GM23248 (cell line): ENCODE measurements around the gene ASH1L. TPM values are rescaled to one million over a fixed set of nuclear protein-coding genes. Genes with fewer than 3 reads are reported as not detected.

Experiments used
- DNase-seq: peaks from one replicate; pipeline ENCODE4 v3.0.0-alpha.2; 2015
- H2AFZ ChIP-seq: fragments of 200-600 bp; sonication (generic); 2 replicates; pipeline ENCODE4 v1.6.1; 2016; ENCODE audit warnings: antibody characterized with exemption
- H3F3A ChIP-seq: fragments of 200-600 bp; sonication (generic); 2 replicates; pipeline ENCODE4 v1.6.1; 2016; ENCODE audit warnings: mild to moderate bottlenecking, antibody characterized with exemption, mixed run types; ENCODE audit not compliant: insufficient read depth
- H3K27ac ChIP-seq: fragments of 200-600 bp; sonication (generic); 2 replicates; pipeline ENCODE4 v1.5.1; 2016; ENCODE audit warnings: mild to moderate bottlenecking
- H3K27me3 ChIP-seq: fragments of 200-600 bp; sonication (generic); replicated peaks from 2 replicates; pipeline ENCODE4 v1.6.1; 2016; ENCODE audit warnings: mild to moderate bottlenecking; ENCODE audit not compliant: insufficient read depth
- H3K36me3 ChIP-seq: fragments of 200-600 bp; sonication (generic); 2 replicates; pipeline ENCODE4 v1.6.1; 2016; ENCODE audit warnings: low read depth, mild to moderate bottlenecking
- H3K4me1 ChIP-seq: fragments of 200-600 bp; sonication (generic); 2 replicates; pipeline ENCODE4 v1.6.1; 2016; ENCODE audit warnings: mild to moderate bottlenecking; ENCODE audit not compliant: insufficient read depth
- H3K4me2 ChIP-seq: fragments of 200-600 bp; sonication (generic); one replicate; pipeline ENCODE4 v1.6.1; 2016; ENCODE audit warnings: mild to moderate bottlenecking; ENCODE audit not compliant: unreplicated experiment
- H3K4me3 ChIP-seq: fragments of 200-600 bp; sonication (generic); 2 replicates; pipeline ENCODE4 v1.5.1; 2016; ENCODE audit warnings: mild to moderate bottlenecking
- H3K79me2 ChIP-seq: fragments of 200-600 bp; sonication (generic); 2 replicates; pipeline ENCODE4 v1.6.1; 2016; ENCODE audit warnings: mild to moderate bottlenecking; ENCODE audit not compliant: insufficient read depth
- H3K9ac ChIP-seq: fragments of 200-600 bp; sonication (generic); 2 replicates; pipeline ENCODE4 v1.6.1; 2016; ENCODE audit warnings: mild to moderate bottlenecking
- H3K9me2 ChIP-seq: fragments of 200-600 bp; sonication (generic); 2 replicates; pipeline ENCODE4 v1.6.1; 2016; ENCODE audit warnings: mixed run types, mild to moderate bottlenecking, moderate library complexity; ENCODE audit not compliant: insufficient read depth
- H3K9me3 ChIP-seq: fragments of 200-600 bp; sonication (generic); one replicate; pipeline ENCODE4 v1.6.1; 2017; ENCODE audit warnings: low read depth
- H4K20me1 ChIP-seq: fragments of 200-600 bp; sonication (generic); 2 replicates; pipeline ENCODE4 v1.6.0; 2016; ENCODE audit not compliant: insufficient read depth
- EZH2 ChIP-seq: fragments of 200-600 bp; sonication (generic); IDR thresholded peaks from 2 replicates; pipeline ENCODE4 v1.6.1; 2018; ENCODE audit warnings: antibody characterized with exemption, mild to moderate bottlenecking; ENCODE audit not compliant: insufficient read depth, poor library complexity, severe bottlenecking
- EZH2phosphoT487 ChIP-seq: fragments of 200-600 bp; sonication (generic); IDR thresholded peaks from 2 replicates; pipeline ENCODE4 v1.6.1; 2018; ENCODE audit warnings: antibody characterized with exemption, moderate library complexity, mild to moderate bottlenecking, low read depth; ENCODE audit not compliant: insufficient read depth
- WGBS, 2 experiments: methylation state at CpG; one replicate each; pipeline ENCODE4 v1.1.6; 2015 to 2017; ENCODE audit warnings: low lambda C conversion rate in 2 of 2, low coverage in 1 of 2; ENCODE audit errors: missing lambda C conversion rate in 2 of 2; 5-methylcytosine and 5-hydroxymethylcytosine counted together
- in situ Hi-C: fragments of 300-500 bp; cut with MboI; formaldehyde crosslinking; loops from 2 replicates; pipeline ENCODE4 v1.15.0; 2020
- polyA plus RNA-seq: library from polyadenylated mRNA; unstranded; fragments of >200 nt; fragmentation: Nextera tagmentation; extraction: Ambion mirVana; gene quantifications from 2 replicates; pipeline ENCODE4 v1.2.1, GENCODE V29; 2016
- total RNA-seq: library from RNA; depleted of rRNA; stranded (reverse); fragments of >200 nt; shearing (Covaris generic); gene quantifications from 2 replicates; pipeline ENCODE4 v1.2.3, GENCODE V29; 2014

ASH1L gene
- total and polyA plus RNA-seq, 2 experiments from 2014 or later, result 15.2 to 18.2 TPM

- in situ Hi-C loops, result no loop called here
- H3K27me3 ChIP-seq, result no peaks in the 10 kb centered on the region
- 50% methylated on average over 2 of the region's 2 CpGs for whole genome bisulfite sequencing, 2 experiments
- no peak overlapping the region for H2AFZ ChIP-seq
- H3F3A ChIP-seq, result peaks cover 12% of the 10 kb centered on the region
- TF ChIP-seq EZH2phosphoT487, result no peak
- TF ChIP-seq EZH2, result no peak
- H3K9ac ChIP-seq, result no peak overlapping the region
- no peak overlapping the region for H3K4me3 ChIP-seq
- no peaks in the 10 kb centered on the region; the same call in 1 of the 2 replicates for H3K9me2 ChIP-seq
- H3K4me1 ChIP-seq, result peaks cover 11% of the 10 kb centered on the region
- H3K79me2 ChIP-seq, result peaks cover 92% of the 10 kb centered on the region
- H4K20me1 ChIP-seq, result no peaks in the 10 kb centered on the region; the same call in 1 of the 2 replicates
- peaks cover 31% of the 10 kb centered on the region for H3K36me3 ChIP-seq
- H3K4me2 ChIP-seq, result no peak overlapping the region
- H3K27ac ChIP-seq, result peak overlapping the region; percentile 26; the same call in 1 of the 2 replicates
- no peaks in the 10 kb centered on the region for H3K9me3 ChIP-seq
- DNase-seq, result peak; percentile 72
Measured at GRCh38 chr1:155479205-155479604, 83.4 kb downstream of the ASH1L start.

DNA sequence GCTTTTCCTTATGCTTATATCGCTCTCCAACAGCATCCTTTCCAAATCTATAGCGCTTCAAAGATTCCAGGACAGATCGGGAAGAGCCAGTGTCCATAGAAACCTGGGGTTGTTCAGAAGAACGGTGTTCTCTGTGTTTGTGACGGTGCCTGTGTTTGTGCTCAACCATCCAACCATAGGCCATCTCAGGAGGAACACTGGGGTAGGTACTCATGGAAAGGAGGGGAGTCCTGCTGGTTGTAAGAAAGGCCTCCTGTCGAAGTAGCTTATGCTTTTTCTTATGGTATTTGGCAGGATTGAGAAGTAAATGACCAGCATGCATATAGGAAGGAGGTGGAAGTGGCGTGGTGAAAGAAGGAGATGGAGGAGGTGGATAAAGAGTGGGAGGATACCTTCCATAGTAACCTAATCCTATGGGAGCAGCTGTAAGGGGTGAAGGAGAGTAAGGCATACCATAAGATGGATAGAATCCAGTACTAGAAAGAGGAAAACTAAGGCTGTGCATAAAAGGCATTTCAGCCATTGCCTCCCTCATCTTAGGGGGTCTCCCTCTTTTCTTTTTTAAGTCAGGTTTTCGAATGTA lies 84.2 kb downstream of the ASH1L start:
- Histone ChIP-seq H3K27me3 (no peaks in the 10 kb centered on the region), H3K4me3 (no peak overlapping the region), H3F3A (peaks cover 12% of the 10 kb centered on the region), H3K9ac (no peak overlapping the region), H3K27ac (no peak overlapping the region), H4K20me1 (no peaks in the 10 kb centered on the region; the same call in 1 of the 2 replicates), H3K9me3 (no peaks in the 10 kb centered on the region), H3K79me2 (peaks cover 92% of the 10 kb centered on the region), H3K36me3 (peaks cover 31% of the 10 kb centered on the region), H3K9me2 (no peaks in the 10 kb centered on the region; the same call in 1 of the 2 replicates), H2AFZ (no peak overlapping the region), H3K4me2 (no peak overlapping the region), H3K4me1 (peaks cover 11% of the 10 kb centered on the region)
- no peak for TF ChIP-seq EZH2
- no peak for TF ChIP-seq EZH2phosphoT487
- in situ Hi-C loops, result no loop called here
- DNase-seq, result no peak
- WGBS, 2 experiments, result 86 to 87% methylated on average over 8 of the region's 8 CpGs

DNA sequence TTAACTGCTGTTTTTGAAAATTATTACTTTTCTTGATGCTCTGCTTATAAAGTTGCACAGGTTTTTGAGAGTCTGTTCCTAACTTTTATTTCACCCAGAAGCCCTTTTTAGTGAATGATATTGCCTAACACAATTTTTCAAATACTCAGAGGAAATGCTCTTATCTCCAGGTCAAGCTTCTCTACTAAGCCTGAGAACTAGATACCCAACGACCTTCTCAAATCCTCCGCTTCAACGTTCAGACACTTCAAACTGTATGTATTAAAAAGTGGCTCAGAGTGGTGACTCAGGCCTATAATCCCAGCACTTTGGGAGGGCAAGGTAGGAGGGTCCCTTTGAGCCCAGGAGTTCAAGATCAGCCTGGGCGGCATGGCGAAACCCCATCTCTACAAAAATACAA lies 88.5 kb downstream of the ASH1L start:
- no peak overlapping the region for H3K4me2 ChIP-seq
- no peak overlapping the region for H3K4me3 ChIP-seq
- H3F3A ChIP-seq, result peaks cover 9% of the 10 kb centered on the region
- no peak overlapping the region for H3K27ac ChIP-seq
- peaks cover 8% of the 10 kb centered on the region; the same call in 1 of the 2 replicates for H3K36me3 ChIP-seq
- in situ Hi-C loops, result no loop called here
- no peaks in the 10 kb centered on the region for H3K27me3 ChIP-seq
- no peak overlapping the region for H3K9ac ChIP-seq
- H3K9me2 ChIP-seq, result no peaks in the 10 kb centered on the region
- H4K20me1 ChIP-seq, result no peaks in the 10 kb centered on the region; the same call in 1 of the 2 replicates
- H3K9me3 ChIP-seq, result no peaks in the 10 kb centered on the region
- no peak for DNase-seq
- 91 to 93% methylated on average over 5 of the region's 5 CpGs for WGBS, 2 experiments
- no peak overlapping the region for H2AFZ ChIP-seq
- TF ChIP-seq EZH2 (no peak), EZH2phosphoT487 (no peak)
- H3K4me1 ChIP-seq, result peaks cover 10% of the 10 kb centered on the region
- peaks cover 96% of the 10 kb centered on the region for H3K79me2 ChIP-seq

DNA sequence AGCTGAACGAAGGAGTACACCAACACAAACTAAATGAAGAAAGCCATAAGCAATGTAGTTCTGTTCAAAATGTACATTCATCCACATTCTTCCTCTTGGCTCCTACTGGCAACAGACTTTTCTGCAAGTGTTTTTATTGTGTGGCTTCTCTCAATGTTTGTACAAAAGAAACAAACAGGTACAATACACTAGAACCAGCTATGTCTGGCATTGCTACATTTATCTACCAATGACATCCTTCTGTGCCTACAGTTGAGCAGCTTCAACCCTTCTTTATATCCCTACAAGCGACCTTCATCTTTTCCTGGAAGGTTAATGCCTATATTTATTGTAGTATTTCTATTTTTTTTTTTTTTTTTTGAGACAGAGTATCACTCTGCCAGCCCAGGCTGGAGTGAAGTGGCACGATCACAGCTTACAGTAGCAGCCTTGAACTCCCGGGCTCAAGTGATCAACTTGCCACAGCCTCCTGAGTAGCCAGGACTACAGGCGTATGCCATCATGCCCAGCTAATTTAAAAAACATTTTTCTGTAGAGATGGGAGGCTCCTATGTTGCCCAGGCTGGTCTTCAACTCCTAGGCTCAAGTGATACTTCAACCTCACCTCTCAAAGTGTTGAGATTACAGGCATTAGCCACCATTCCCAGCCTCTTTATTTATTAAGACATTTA lies 89.3 kb downstream of the ASH1L start:
- H4K20me1 ChIP-seq, result no peaks in the 10 kb centered on the region; the same call in 1 of the 2 replicates
- TF ChIP-seq EZH2phosphoT487 (no peak), EZH2 (no peak)
- in situ Hi-C loops, result no loop called here
- no peaks in the 10 kb centered on the region for H3K9me3 ChIP-seq
- peaks cover 96% of the 10 kb centered on the region for H3K79me2 ChIP-seq
- WGBS, 2 experiments, result 36 to 38% methylated on average over 5 of the region's 5 CpGs
- no peak overlapping the region for H3K9ac ChIP-seq
- H3K36me3 ChIP-seq, result peaks cover 8% of the 10 kb centered on the region; the same call in 1 of the 2 replicates
- H3K27ac ChIP-seq, result no peak overlapping the region
- DNase-seq, result no peak
- H2AFZ ChIP-seq, result no peak overlapping the region
- H3K4me1 ChIP-seq, result peaks cover 7% of the 10 kb centered on the region; the same call in 1 of the 2 replicates
- H3K4me3 ChIP-seq, result no peak overlapping the region
- H3F3A ChIP-seq, result peaks cover 4% of the 10 kb centered on the region; the same call in 1 of the 2 replicates
- H3K4me2 ChIP-seq, result no peak overlapping the region
- H3K27me3 ChIP-seq, result no peaks in the 10 kb centered on the region
- no peaks in the 10 kb centered on the region for H3K9me2 ChIP-seq
